Esophagus muscularis mucosa (tissue), 4 donors: ENCODE data around the gene CAMTA1. TPM values are rescaled to one million over a fixed set of nuclear protein-coding genes. Genes with fewer than 3 reads are reported as not detected.

Experiments used
- DNase-seq: peaks from one replicate; pipeline ENCODE4 v3.0.0-alpha.2; 2017; ENCODE audit errors: extremely low spot score
- H3K27ac ChIP-seq, 4 donors: fragments of 200-600 bp; sonication (generic); replicated peaks in 1 of 4; 1 replicate in 3 of 4; 2 replicates in 1 of 4; pipeline ENCODE4 v1.5.1; 2016 to 2019; ENCODE audit warnings: mild to moderate bottlenecking in 1 of 4
- H3K27me3 ChIP-seq, 4 donors: fragments of 200-600 bp; sonication (generic); one replicate each; pipeline versions ENCODE4 v1.5.1 to v1.6.0; 2016 to 2019
- H3K36me3 ChIP-seq, 4 donors: fragments of 200-600 bp; sonication (generic); one replicate each; pipeline ENCODE4 v1.5.1; 2016 to 2019
- H3K4me1 ChIP-seq, 4 donors: fragments of 200-600 bp; sonication (generic); one replicate each; pipeline ENCODE4 v1.5.1; 2016 to 2019
- H3K4me3 ChIP-seq, 4 donors: fragments of 200-600 bp; sonication (generic); 1 replicate in 2 of 4; 2 replicates in 2 of 4; pipeline ENCODE4 v1.5.1; 2016 to 2019; ENCODE audit warnings: mild to moderate bottlenecking in 4 of 4, moderate library complexity in 1 of 4
- H3K9me3 ChIP-seq, 4 donors: fragments of 200-600 bp; sonication (generic); 1 replicate in 3 of 4; 2 replicates in 1 of 4; pipeline ENCODE4 v1.5.1; 2016 to 2019
- CTCF ChIP-seq, 3 experiments: fragments of 200-600 bp in 2 of 3; fragments of 450-650 bp in 1 of 3; sonication (generic) in 2 of 3; IDR thresholded peaks; one replicate each; pipeline ENCODE4 v1.5.1; 2017 to 2019; ENCODE audit warnings: antibody characterized with exemption in 3 of 3, mild to moderate bottlenecking in 2 of 3, moderate library complexity in 1 of 3
- EP300 ChIP-seq: sonication (generic); formaldehyde crosslinking; IDR thresholded peaks from one replicate; pipeline ENCODE4 v1.6.1; 2017; ENCODE audit warnings: antibody characterized with exemption
- POLR2A ChIP-seq: fragments of 450-650 bp; IDR thresholded peaks from one replicate; pipeline ENCODE4 v1.6.1; 2017; ENCODE audit warnings: antibody characterized with exemption, moderate library complexity, mild to moderate bottlenecking, low read depth
- POLR2AphosphoS5 ChIP-seq, 2 donors: sonication (generic); formaldehyde crosslinking; IDR thresholded peaks; one replicate each; pipeline ENCODE4 v1.6.1; 2017; ENCODE audit warnings: antibody characterized with exemption in 2 of 2
- WGBS: methylation state at CpG from one replicate; pipeline ENCODE4 v1.1.5; 2018; 5-methylcytosine and 5-hydroxymethylcytosine counted together
- intact Hi-C: fragments of 100-400 bp; cut with DNase I; formaldehyde crosslinking; loops from one replicate; pipeline ENCODE4 v1.15.1; 2023
- total RNA-seq, 4 donors: library from RNA; depleted of rRNA; stranded (reverse); fragments of >200 nt; gene quantifications; one replicate each; pipeline versions ENCODE4 v1.1.0 to v1.2.1, GENCODE V29; 2016

CAMTA1 gene
- total RNA-seq, 4 donors from 2014 or later: 109 to 226 (median 139) TPM

- H3K4me1 ChIP-seq: peaks cover 56 to 84% (median 73%) of the 10 kb centered on the region in 4 donors
- TF ChIP-seq POLR2AphosphoS5 (IDR thresholded peaks at IDR 0.05): no peak
- no peak for TF ChIP-seq EP300
- TF ChIP-seq CTCF (IDR thresholded peaks at IDR 0.05): no peak
- TF ChIP-seq POLR2A: no peak
- no peaks in the 10 kb centered on the region for H3K36me3 ChIP-seq
- H3K4me3 ChIP-seq: no peak overlapping the region
- intact Hi-C loops: no loop called here
- H3K27ac ChIP-seq: no peak overlapping the region
- no peaks in the 10 kb centered on the region for H3K9me3 ChIP-seq
- 94% methylated on average over 4 of the region's 4 CpGs for WGBS
- no peak for DNase-seq
- no peaks in the 10 kb centered on the region for H3K27me3 ChIP-seq
These were observed 14.2 kb downstream of the CAMTA1 start for GRCh38 chr1:6799499-6799898.

DNA sequence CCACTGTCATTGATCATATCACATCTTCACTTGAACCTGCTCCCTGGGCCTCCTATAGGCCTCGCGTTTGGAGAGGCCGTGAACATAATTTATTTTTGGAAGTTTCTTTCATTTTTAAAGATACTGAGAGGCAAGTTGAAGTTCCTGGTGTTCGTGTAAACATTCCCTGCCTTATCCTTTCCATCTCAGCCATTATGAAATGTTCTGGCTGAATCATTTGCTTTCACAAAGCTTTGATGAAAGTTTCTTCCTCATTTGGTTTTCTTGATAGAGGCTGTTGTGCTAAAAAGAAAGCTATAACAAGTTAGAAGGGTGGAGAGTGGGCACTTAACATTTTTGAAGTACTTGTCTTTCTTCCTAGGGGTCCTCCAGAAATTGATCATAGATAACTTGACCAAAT, 15.5 kb downstream of the CAMTA1 start:
- H3K4me3 ChIP-seq: peak overlapping the region in 1 of 4 donors; percentile 19
- DNase-seq: no peak
- no peaks in the 10 kb centered on the region for H3K27me3 ChIP-seq
- WGBS: 25% methylated on average over 4 of the region's 4 CpGs
- no peaks in the 10 kb centered on the region for H3K9me3 ChIP-seq
- TF ChIP-seq POLR2AphosphoS5 (IDR thresholded peaks at IDR 0.05) (no peak), CTCF (IDR thresholded peaks at IDR 0.05) (no peak)
- peak overlapping the region; percentile 32 to 75 (median 64) for H3K27ac ChIP-seq
- no peaks in the 10 kb centered on the region for H3K36me3 ChIP-seq
- intact Hi-C loops: no loop called here
- H3K4me1 ChIP-seq: peaks cover 60 to 83% (median 66%) of the 10 kb centered on the region in 4 donors

DNA sequence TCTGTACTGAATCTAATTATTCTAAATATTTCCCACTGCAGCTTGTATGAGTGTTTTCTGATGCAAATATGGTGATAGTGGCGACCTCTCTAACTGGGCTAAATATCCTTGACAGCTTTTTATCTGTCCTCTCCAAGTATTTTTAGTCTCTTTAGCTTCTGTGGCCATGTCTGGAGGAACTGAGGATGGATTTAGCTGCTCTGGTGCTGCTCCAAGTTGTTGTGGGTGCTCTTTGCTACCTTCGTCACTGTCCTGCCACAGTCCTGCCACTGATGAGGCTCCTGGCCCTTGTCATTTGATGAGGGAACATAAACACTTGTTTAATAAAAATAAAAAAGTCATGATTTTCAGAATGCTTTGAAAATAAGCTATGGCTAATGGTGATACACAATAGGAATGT, 15.9 kb downstream of the CAMTA1 start:
- Histone ChIP-seq H3K36me3 (no peaks in the 10 kb centered on the region), H3K27me3 (no peaks in the 10 kb centered on the region), H3K9me3 (no peaks in the 10 kb centered on the region), H3K4me3 (peak overlapping the region in 1 of 4 donors; percentile 19), H3K27ac (peak overlapping the region; percentile 32 to 75 (median 64)), H3K4me1 (peaks cover 61 to 83% (median 65%) of the 10 kb centered on the region in 4 donors)
- 63% methylated on average over 2 of the region's 2 CpGs for WGBS
- intact Hi-C loops: no loop called here
- no peak for DNase-seq
- no peak for TF ChIP-seq POLR2AphosphoS5 (IDR thresholded peaks at IDR 0.05)

DNA sequence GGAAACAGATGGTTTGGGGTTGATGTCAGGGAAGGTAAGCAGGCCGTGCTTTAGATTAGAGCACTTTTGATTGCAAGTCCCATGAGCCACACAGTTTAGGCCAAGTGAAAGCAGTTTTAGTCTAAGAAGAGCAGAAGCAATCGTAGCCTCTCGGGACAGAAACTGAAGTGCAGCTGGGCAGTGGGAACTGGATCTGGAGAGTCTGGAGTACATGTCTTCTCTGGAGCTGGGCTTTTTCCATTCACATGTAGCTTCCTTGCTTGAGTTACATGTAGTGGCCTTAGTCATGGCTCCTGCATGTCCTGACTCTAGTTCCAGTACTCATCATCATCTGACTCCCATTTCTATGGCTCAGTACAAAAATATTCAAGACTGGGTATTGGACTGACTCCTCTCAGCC, 16.7 kb downstream of the CAMTA1 start:
- no peak for DNase-seq
- intact Hi-C loops: no loop called here
- H3K27ac ChIP-seq: peak overlapping the region; percentile 32 to 75 (median 46)
- no peaks in the 10 kb centered on the region for H3K36me3 ChIP-seq
- peaks cover 55 to 83% (median 65%) of the 10 kb centered on the region in 4 donors for H3K4me1 ChIP-seq
- H3K27me3 ChIP-seq: no peaks in the 10 kb centered on the region
- no peaks in the 10 kb centered on the region for H3K9me3 ChIP-seq
- TF ChIP-seq POLR2A (no peak), CTCF (IDR thresholded peaks at IDR 0.05) (no peak), EP300 (no peak), POLR2AphosphoS5 (IDR thresholded peaks at IDR 0.05) (no peak)
- no peak overlapping the region for H3K4me3 ChIP-seq
- WGBS: 67% methylated on average over 3 of the region's 3 CpGs

- Histone ChIP-seq H3K4me3 (no peak overlapping the region), H3K27ac (peak overlapping the region; percentile 32 to 75 (median 46)), H3K4me1 (peaks cover 56 to 83% (median 64%) of the 10 kb centered on the region in 4 donors), H3K9me3 (no peaks in the 10 kb centered on the region), H3K27me3 (no peaks in the 10 kb centered on the region), H3K36me3 (no peaks in the 10 kb centered on the region)
- TF ChIP-seq EP300: no peak
- TF ChIP-seq CTCF (IDR thresholded peaks at IDR 0.05): no peak
- no peak for TF ChIP-seq POLR2A
- TF ChIP-seq POLR2AphosphoS5 (IDR thresholded peaks at IDR 0.05): no peak
- 90% methylated on average over 2 of the region's 2 CpGs for WGBS
- intact Hi-C loops: no loop called here
- DNase-seq: no peak
These were observed 17.2 kb downstream of the CAMTA1 start for GRCh38 chr1:6802454-6802853.
